ENCODE data around the gene UBE2E2.

UBE2E2 gene

GRCh38 chr3:23592961-23593931, 390.1 kb downstream of the UBE2E2 start:
- no peak for TF ChIP-seq CTCF (IDR thresholded peaks at IDR 0.05; ENCODE audit: extremely low read depth, missing control alignments)
- peak; percentile 35 for DNase-seq (ENCODE audit: low spot score)

GRCh38 chr3:23594066-23594465, 390.9 kb downstream of the UBE2E2 start:
- DNase-seq (ENCODE audit: low spot score) = no peak
- TF ChIP-seq CTCF (IDR thresholded peaks at IDR 0.05; ENCODE audit: extremely low read depth, missing control alignments) = no peak

GRCh38 chr3:23594894-23595670, 392.0 kb downstream of the UBE2E2 start:
- DNase-seq (ENCODE audit: low spot score) = no peak
- no peak for TF ChIP-seq CTCF (IDR thresholded peaks at IDR 0.05; ENCODE audit: extremely low read depth, missing control alignments)

GRCh38 chr3:23595851-23596250, 392.7 kb downstream of the UBE2E2 start:
- DNase-seq (ENCODE audit: low spot score) = no peak
- no peak for TF ChIP-seq CTCF (IDR thresholded peaks at IDR 0.05; ENCODE audit: extremely low read depth, missing control alignments)

- no peak for TF ChIP-seq CTCF (IDR thresholded peaks at IDR 0.05; ENCODE audit: extremely low read depth, missing control alignments)
- DNase-seq (ENCODE audit: low spot score) = no peak
Measured at GRCh38 chr3:23600167-23600871, 397.2 kb downstream of the UBE2E2 start.

GRCh38 chr3:23601091-23601822, 398.1 kb downstream of the UBE2E2 start:
- DNase-seq (ENCODE audit: low spot score) = no peak
- no peak for TF ChIP-seq CTCF (IDR thresholded peaks at IDR 0.05; ENCODE audit: extremely low read depth, missing control alignments)
